Measurements from ENCODE around the gene ANXA9. TPM values are rescaled to one million over a fixed set of nuclear protein-coding genes. Genes with fewer than 3 reads are reported as not detected.

Gene ANXA9
- total RNA-seq, 1 donor from 2014 or later: not detected

GRCh38 chr1:151011154-151011850, 29.2 kb downstream of the ANXA9 start:
- no peak for TF ChIP-seq CTCF (IDR thresholded peaks at IDR 0.05; ENCODE audit: partially characterized antibody, unreplicated experiment)
- H3K4me3 Mint-ChIP-seq (ENCODE audit: unreplicated experiment): no peak overlapping the region
- peaks cover 7% of the 10 kb centered on the region for H3K9me3 Mint-ChIP-seq (ENCODE audit: unreplicated experiment)
- H3K36me3 Mint-ChIP-seq (ENCODE audit: unreplicated experiment): no peaks in the 10 kb centered on the region
- peaks cover 19% of the 10 kb centered on the region for H3K4me1 Mint-ChIP-seq (ENCODE audit: low read depth, unreplicated experiment)
- H3K27me3 Mint-ChIP-seq (ENCODE audit: unreplicated experiment): peaks cover 4% of the 10 kb centered on the region
- DNase-seq: no peak
- H3K27ac Mint-ChIP-seq (ENCODE audit: unreplicated experiment): no peak overlapping the region

GRCh38 chr1:151012684-151013471, 30.8 kb downstream of the ANXA9 start:
- no peaks in the 10 kb centered on the region for H3K9me3 Mint-ChIP-seq (ENCODE audit: unreplicated experiment)
- no peak for TF ChIP-seq CTCF (IDR thresholded peaks at IDR 0.05; ENCODE audit: partially characterized antibody, unreplicated experiment)
- peaks cover 6% of the 10 kb centered on the region for H3K4me1 Mint-ChIP-seq (ENCODE audit: low read depth, unreplicated experiment)
- peak overlapping the region; percentile 44 for H3K27ac Mint-ChIP-seq (ENCODE audit: unreplicated experiment)
- no peaks in the 10 kb centered on the region for H3K36me3 Mint-ChIP-seq (ENCODE audit: unreplicated experiment)
- no peak for DNase-seq
- H3K27me3 Mint-ChIP-seq (ENCODE audit: unreplicated experiment): peaks cover 2% of the 10 kb centered on the region
- H3K4me3 Mint-ChIP-seq (ENCODE audit: unreplicated experiment): no peak overlapping the region

GRCh38 chr1:151013518-151013917, 31.4 kb downstream of the ANXA9 start:
- no peak overlapping the region for H3K4me3 Mint-ChIP-seq (ENCODE audit: unreplicated experiment)
- H3K36me3 Mint-ChIP-seq (ENCODE audit: unreplicated experiment): no peaks in the 10 kb centered on the region
- peak overlapping the region; percentile 44 for H3K27ac Mint-ChIP-seq (ENCODE audit: unreplicated experiment)
- peaks cover 2% of the 10 kb centered on the region for H3K27me3 Mint-ChIP-seq (ENCODE audit: unreplicated experiment)
- H3K4me1 Mint-ChIP-seq (ENCODE audit: low read depth, unreplicated experiment): peaks cover 4% of the 10 kb centered on the region
- no peak for DNase-seq
- no peak for TF ChIP-seq CTCF (IDR thresholded peaks at IDR 0.05; ENCODE audit: partially characterized antibody, unreplicated experiment)
- H3K9me3 Mint-ChIP-seq (ENCODE audit: unreplicated experiment): no peaks in the 10 kb centered on the region

GRCh38 chr1:151024540-151025146, 42.6 kb downstream of the ANXA9 start:
- Mint-ChIP-seq H3K27ac (ENCODE audit: unreplicated experiment) (no peak overlapping the region), H3K27me3 (ENCODE audit: unreplicated experiment) (no peaks in the 10 kb centered on the region)

More at GRCh38 chr1:151024540-151025146, 42.6 kb downstream of the ANXA9 start:
- no peaks in the 10 kb centered on the region for H3K9me3 Mint-ChIP-seq (ENCODE audit: unreplicated experiment)
- peak; percentile 55 for TF ChIP-seq CTCF (IDR thresholded peaks at IDR 0.05; ENCODE audit: partially characterized antibody, unreplicated experiment)
- H3K36me3 Mint-ChIP-seq (ENCODE audit: unreplicated experiment): no peaks in the 10 kb centered on the region
- H3K4me1 Mint-ChIP-seq (ENCODE audit: low read depth, unreplicated experiment): no peaks in the 10 kb centered on the region
- H3K4me3 Mint-ChIP-seq (ENCODE audit: unreplicated experiment): no peak overlapping the region
- peak; percentile 85 for DNase-seq
